Forelimb muscle (tissue), 1 donor: ENCODE data around the gene KPTN. TPM values are rescaled to one million over a fixed set of nuclear protein-coding genes. Genes with fewer than 3 reads are reported as not detected.

Source experiments
- DNase-seq: peaks from one replicate; pipeline ENCODE4 v3.0.0-alpha.2; 2013; ENCODE audit warnings: low read depth
- polyA plus RNA-seq: library from polyadenylated mRNA; unstranded; fragments of 120-200 nt; gene quantifications from one replicate; pipeline ENCODE4 v1.2.1, GENCODE V29; 2013; ENCODE audit not compliant: insufficient read length

Gene KPTN
- polyA plus RNA-seq, 1 donor = 7.5 TPM

DNA sequence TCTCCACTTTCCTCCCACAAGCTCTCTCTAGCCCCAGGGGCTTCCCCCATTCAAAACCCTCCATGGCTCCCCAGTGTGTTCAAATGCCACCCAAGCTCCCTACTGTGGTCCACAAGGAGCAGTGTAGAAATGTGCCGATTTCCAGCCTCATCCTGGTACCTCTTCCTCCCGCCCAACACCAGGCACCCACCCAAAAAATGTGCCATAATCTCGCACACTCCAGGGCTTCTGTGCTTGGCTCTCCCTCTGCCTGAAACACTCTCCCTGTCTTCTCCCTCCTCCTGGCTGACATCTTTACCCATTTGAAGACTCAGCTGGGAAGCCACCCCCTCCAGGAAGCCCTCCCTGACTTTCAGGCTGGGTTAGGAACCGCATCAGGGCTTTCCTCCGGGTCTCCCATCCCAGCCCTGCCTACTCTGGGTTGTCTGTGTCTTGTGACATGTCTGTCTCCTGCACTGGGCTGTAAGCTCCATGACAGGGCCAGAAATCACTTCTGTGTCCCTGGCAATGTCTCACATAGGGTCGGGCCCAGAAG, 48.1 kb downstream of the KPTN start:
- no peak for DNase-seq

DNA sequence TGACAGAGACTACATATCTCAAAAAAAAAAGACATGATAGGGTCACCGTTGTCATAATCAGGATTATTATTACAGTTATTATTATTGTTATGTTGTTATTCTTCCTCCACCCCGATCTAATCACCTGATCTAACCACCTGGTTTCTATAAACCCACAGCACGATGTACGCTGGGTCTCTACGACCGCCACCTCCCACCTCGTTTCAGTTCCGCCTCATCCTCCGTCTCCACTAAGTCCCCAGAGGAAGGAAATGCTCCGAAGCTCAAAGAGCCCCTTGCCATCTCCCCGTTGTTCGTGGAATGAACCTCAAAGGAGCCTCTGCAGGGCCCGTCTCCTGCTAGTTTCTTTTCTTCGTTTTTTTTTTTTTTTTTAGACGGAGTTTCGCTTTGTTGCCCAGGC, 48.8 kb downstream of the KPTN start:
- DNase-seq = no peak

DNA sequence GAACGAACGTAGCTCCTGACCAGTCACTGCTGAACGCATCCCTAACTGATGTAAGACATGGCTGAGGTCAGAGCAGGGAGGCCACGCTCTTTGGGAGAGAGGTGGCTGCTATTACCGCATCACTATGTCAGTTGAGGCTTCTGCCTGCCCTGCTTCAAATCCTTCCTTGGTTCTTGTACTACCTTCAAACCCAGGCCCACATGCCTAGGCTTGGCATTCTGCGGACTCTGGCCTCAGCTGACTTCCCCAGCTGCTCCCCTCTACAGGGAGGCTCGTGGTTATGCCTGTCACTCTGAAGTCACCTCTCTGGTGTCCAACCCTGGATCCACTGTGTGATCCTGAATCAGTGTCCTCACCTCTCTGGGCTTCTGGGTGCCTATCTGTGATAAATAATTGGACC, 49.9 kb downstream of the KPTN start:
- DNase-seq = no peak

DNA sequence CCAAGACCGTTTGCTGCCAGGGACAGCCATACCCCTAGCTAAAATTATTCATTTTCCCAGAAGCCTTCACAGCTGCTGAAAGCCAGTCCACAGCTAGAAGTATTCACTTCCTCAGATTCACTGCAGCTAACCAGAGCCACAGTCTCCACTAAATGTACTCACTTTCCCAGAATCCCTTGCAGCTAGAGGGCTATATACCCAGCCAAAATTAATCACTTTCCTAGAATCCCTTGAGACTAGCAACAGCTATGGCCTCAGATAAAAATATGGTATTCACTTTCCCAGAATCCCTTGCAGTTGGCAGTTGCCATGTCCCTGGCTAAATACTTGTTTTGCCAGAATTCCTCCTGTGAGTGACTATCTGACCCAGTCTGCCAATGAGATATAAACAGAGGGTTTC, 50.9 kb downstream of the KPTN start:
- no peak for DNase-seq

DNA sequence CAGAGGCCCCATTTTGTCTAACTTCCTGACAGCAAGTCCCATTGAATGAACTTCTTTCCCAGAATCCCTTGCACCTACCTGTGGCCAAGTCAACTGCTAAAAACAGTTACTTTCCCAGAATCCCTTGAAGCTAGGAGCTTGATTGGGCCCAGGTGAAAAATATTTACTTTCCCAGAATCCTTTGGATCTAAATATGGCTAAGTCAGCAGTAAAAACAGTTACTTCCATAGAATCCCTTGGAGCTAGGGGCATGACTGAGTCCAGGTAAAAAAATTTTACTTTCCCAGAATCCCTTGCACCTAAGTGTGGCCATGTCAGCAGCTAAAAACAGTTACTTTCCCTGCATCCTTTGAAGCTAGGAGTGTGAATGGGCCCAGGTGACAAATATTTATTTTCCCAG, 51.5 kb downstream of the KPTN start:
- DNase-seq = no peak

DNA sequence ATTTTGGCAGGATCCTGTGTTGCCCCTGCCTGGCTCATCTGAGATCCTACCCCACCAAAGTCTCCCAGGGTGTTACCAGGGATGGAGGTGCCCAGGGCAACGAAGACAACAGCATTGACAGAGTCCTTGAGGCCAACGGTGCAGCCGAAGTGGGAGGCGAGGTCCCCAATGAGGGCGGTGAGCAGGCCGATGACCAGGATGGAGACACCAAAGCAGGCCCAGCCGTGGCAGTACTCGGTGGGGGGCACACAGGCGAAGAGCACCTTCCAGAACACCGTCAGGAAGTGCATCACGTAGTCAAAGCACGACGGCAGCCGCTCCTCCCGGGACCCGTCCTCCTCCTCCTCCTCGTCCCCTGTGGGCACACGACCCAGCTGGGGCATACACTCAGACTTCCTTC, 51.9 kb downstream of the KPTN start:
- no peak for DNase-seq

DNA sequence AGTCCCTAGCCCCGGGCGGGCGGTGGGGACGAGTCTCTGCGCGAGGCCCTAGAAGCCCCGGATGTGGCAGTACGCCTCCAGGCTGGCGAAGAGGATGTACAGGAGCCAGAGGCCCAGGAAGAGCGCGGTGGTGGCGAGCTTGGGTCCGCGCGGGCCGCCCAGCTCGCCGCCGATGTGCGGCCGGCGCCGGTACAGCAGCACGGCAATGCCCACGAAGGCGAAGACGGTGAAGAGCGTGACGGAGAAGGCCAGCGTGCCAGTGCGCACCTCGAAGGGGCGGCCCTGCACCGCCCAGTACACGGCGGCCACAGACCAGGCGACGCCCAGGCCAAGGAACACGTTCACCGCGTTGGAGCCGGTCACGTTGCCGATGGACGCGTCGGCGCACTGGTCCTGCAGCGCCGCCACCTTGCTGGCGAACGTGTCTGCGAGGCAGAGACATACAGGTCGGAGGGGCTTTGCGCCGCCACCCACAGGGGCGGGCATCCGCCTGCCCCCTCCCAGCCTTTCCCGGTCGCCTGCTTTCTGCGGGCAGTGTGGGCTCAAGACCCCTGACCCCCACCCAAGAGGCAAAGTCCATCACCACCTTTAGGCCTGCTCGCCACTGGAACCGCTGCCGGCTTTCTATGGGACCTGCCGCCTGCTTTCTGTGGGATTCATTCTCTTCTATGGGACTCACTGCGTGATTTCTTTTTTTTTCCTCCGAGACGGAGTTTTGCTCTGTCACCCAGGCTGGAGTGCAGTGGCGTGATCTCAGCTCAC, 53.8 kb downstream of the KPTN start:
- DNase-seq = no peak

DNA sequence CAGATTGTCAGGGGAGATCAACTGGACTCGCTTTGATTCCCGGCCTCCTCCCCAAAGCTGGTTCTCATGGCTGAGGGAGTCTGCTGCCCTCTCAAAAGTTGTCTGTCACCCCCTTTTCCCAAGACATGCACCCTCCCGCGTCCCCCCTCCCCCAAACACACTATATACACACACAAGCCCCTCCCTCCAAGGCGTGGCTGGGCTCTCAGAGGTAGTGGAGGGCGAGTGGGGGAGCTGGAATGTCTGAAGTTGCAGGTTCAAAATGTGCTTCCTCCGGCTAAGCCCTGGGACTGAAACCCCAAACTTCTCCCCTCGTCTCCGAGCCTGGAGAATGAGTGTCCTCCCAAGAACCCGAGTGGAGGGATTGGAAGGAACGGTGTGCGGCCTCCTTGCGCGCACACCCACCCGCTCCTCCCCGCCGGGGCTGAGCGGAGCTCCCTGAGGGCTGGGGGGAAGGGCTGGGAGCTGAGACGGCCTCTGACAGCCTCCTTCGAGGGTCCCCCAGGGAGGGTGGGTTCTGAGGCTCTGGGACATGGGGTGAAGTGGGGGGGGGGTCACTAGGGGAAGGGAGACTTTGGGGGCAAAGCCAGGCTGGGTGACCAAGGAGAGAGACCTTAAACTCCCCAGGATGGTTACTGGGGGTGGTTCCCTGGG, 54.8 kb downstream of the KPTN start:
- no peak for DNase-seq

DNA sequence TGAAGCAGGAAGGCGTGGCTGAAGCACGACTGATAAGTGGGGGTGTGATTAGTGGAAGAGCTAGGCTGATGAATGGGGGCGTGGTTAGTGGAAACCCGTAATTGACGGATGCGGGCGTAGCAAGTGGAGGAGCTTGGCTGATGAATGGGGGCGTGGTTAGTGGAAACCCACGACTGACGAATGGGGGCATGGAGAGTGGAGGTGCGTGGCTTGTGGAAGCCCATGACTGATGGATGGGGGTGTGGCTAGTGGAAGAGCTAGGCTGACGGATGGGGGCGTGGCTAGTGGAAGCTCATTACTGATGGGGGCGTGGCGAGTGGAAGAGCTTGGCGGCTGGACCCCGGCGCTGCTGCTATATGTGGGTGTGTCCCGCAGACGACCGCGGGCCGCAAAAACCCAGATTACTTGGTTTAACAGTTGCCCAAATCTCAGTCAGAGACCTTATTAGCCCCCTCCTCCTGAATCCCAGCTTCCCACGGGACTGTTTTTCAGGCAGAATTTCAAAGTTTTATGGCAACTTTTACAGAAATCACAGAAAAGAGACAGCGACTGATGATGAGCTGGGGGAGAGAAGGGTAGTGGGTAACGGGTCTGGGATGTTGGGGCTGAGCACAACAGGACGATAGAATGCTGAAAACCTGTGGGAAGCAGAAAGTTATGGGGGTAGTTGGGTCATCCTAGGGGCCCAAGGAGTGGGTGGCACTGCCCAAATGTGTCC, 55.7 kb downstream of the KPTN start:
- DNase-seq = peak; percentile 28

DNA sequence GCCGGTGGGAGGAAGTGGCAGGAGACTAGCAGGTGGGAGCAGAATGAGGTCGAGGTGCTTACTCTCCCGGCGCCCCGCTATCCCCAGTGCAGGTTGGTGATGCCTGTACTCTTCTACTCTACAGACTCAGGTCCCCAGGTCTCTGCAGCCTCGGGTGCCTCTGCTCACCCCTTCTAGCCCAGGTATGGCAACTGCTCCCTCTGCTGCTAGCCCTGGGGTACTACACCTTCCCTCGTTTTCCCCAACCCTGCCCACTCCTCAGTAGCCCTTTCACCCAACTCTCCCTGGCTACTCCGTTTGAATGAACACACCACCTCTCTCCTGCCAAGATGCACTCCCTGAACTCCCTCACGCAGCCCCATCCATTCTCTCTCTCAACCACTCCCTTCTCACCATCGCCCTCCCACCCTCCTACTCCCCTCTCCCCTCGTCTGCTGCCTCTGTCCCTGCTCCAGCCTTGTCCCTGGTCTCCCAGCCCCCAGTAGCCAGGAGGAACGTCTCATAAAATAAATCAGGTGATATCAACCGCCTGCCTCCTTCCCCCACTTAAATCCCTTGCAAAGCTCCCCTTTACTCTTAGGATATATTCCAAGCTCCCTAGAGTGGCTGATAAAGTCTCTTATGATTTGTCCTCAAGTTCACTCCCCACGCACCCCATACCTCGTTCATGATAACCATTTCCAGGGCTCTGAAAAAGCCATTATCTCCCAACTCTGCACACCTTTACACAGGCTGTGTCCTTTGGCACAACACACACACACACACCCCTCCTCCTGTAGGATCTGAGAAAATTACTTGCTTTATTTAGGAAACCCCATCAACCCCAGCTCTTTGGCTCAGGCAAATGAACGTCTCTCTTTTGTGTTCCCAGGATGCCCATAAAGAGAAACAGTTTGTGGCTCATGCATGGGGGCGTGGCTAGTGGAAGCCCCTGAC, 56.5 kb downstream of the KPTN start:
- DNase-seq = no peak

Other genes starting within 250 kb of the KPTN start
- gene CCDC9, start 227.7 kb downstream of the KPTN start, polyA plus RNA-seq = 23.8 TPM
- 12.4 TPM for gene INAFM1, start 209.3 kb downstream of the KPTN start, polyA plus RNA-seq
- gene C5AR1, start 174.4 kb downstream of the KPTN start, polyA plus RNA-seq = 1.6 TPM
- 0.47 TPM for gene C5AR2, start 152.0 kb downstream of the KPTN start, polyA plus RNA-seq
- gene DHX34, start 134.9 kb downstream of the KPTN start, polyA plus RNA-seq = 9.9 TPM
- gene MEIS3, start 64.7 kb downstream of the KPTN start, polyA plus RNA-seq = 6.3 TPM
- 0.18 TPM for gene SLC8A2, start 12.3 kb downstream of the KPTN start, polyA plus RNA-seq
- gene NAPA, start 30.8 kb upstream of the KPTN start, polyA plus RNA-seq = 96.4 TPM
- gene ZNF541, start 88.9 kb upstream of the KPTN start, polyA plus RNA-seq = 0.08 TPM
- gene BICRA, start 124.9 kb upstream of the KPTN start, polyA plus RNA-seq = 10.2 TPM
- gene EHD2, start 229.2 kb upstream of the KPTN start, polyA plus RNA-seq = 91.5 TPM